K562 (cell line): ENCODE data around the gene C16orf92. TPM values are rescaled to one million over a fixed set of nuclear protein-coding genes. Genes with fewer than 3 reads are reported as not detected.

ENCODE experiments used
- CBFA2T3 ChIP-seq: fragments of 450-650 bp; IDR thresholded peaks from 2 replicates; pipeline ENCODE4 v1.6.1; 2017
- CCNT2 ChIP-seq: IDR thresholded peaks from 2 replicates; pipeline ENCODE4 v1.6.1; 2011; ENCODE audit warnings: borderline replicate concordance, low read depth, mild to moderate bottlenecking, moderate library complexity, mixed read lengths, low read length; ENCODE audit not compliant: insufficient read length; ENCODE audit errors: extremely low read depth
- ETS2 ChIP-seq: IDR thresholded peaks from 2 replicates; pipeline ENCODE4 v1.6.1; 2016; ENCODE audit warnings: borderline replicate concordance, missing genetic modification characterization, mild to moderate bottlenecking, moderate library complexity, missing compliant biosample characterization; ENCODE audit not compliant: poor library complexity, severe bottlenecking
- GATAD2A ChIP-seq: fragments of 450-650 bp; IDR thresholded peaks from 2 replicates; pipeline ENCODE4 v1.6.1; 2017
- JUNB ChIP-seq: fragments of 450-650 bp; formaldehyde crosslinking; conservative IDR thresholded peaks from 2 replicates; pipeline ENCODE4 v1.4.0; 2020; ENCODE audit warnings: mild to moderate bottlenecking
- NR2C2 ChIP-seq, 2 experiments: fragments of 200-800 bp in 1 of 2; sonication (Bioruptor generic) in 1 of 2; sonication (generic) in 1 of 2; formaldehyde crosslinking in 1 of 2; IDR thresholded peaks; 2 replicates each; pipeline versions ENCODE4 v1.6.1 to v1.8.0; 2016 to 2022; ENCODE audit warnings: mild to moderate bottlenecking in 1 of 2, missing compliant biosample characterization in 1 of 2, missing genetic modification characterization in 1 of 2, missing genetic modification reagents in 1 of 2
- PHB2 ChIP-seq: fragments of 450-650 bp; IDR thresholded peaks from 2 replicates; pipeline ENCODE4 v1.6.1; 2017; ENCODE audit warnings: low read depth
- RBBP5 ChIP-seq: fragments of 200-600 bp; sonication (generic); IDR thresholded peaks from 2 replicates; pipeline ENCODE4 v1.6.1; 2012; ENCODE audit warnings: borderline replicate concordance, mild to moderate bottlenecking, low read length, control low read depth, inconsistent platforms; ENCODE audit not compliant: insufficient read depth, poor library complexity, severe bottlenecking
- SIN3A ChIP-seq, 2 experiments: fragments of 150-350 bp in 1 of 2; IDR thresholded peaks; 2 replicates each; pipeline ENCODE4 v1.6.1; 2011 to 2016; ENCODE audit warnings: borderline replicate concordance in 2 of 2, low read depth in 2 of 2, low read length in 2 of 2, mild to moderate bottlenecking in 2 of 2, moderate library complexity in 2 of 2; ENCODE audit not compliant: control insufficient read depth in 1 of 2
- SPI1 ChIP-seq: IDR thresholded peaks from 2 replicates; pipeline ENCODE4 v1.6.1; 2011; ENCODE audit warnings: low read depth, low read length, control low read depth, borderline replicate concordance
- SRSF7 ChIP-seq: fragments of 200-400 bp; formaldehyde crosslinking; optimal IDR thresholded peaks from 2 replicates; pipeline ENCODE3; 2017; ENCODE audit warnings: mild to moderate bottlenecking, low read depth, low read length
- ZNF507 ChIP-seq: conservative IDR thresholded peaks from 2 replicates; pipeline ENCODE4 v1.6.1; 2017; ENCODE audit warnings: missing genetic modification characterization, missing compliant biosample characterization
- polyA plus RNA-seq, 8 experiments: library from polyadenylated mRNA; depleted of rRNA in 4 of 8; stranded (reverse) in 5 of 8; unstranded in 3 of 8; fragments of >200 nt; fragmentation: Nextera tagmentation in 2 of 8; fragmentation: Illumina TruSeq in 1 of 8; extraction: Ambion mirVana in 2 of 8; extraction: Trizol in 1 of 8; gene quantifications; 2 replicates each; pipeline versions ENCODE4 v1.2.1 to v1.2.3, GENCODE V29; 2011 to 2014; ENCODE audit warnings: inconsistent platforms in 1 of 8, missing spikeins in 1 of 8
- total RNA-seq, 7 experiments: library from RNA; depleted of rRNA in 6 of 7; stranded (reverse); fragments of >200 nt in 6 of 7; fragmentation: Illumina TruSeq in 2 of 7; extraction: Trizol in 2 of 7; gene quantifications; 2 replicates each; pipeline versions ENCODE4 v1.2.1 to v1.2.3, GENCODE V29; 2011 to 2021; ENCODE audit warnings: low replicate concordance in 1 of 7
- TF ChIP-seq, protein P1 (sequence below): fragments of 450-650 bp; IDR thresholded peaks from 2 replicates; pipeline ENCODE4 v1.7.1; 2018; ENCODE audit warnings: mild to moderate bottlenecking, low read depth; ENCODE audit not compliant: partially characterized antibody
- TF ChIP-seq, protein P2 (sequence below): fragments of 250-450 bp; sonication (Bioruptor Pico); IDR thresholded peaks from 2 replicates; pipeline ENCODE4 v1.5.1; 2021; ENCODE audit warnings: mild to moderate bottlenecking
- TF ChIP-seq, protein P3 (sequence below): sonication (generic); formaldehyde crosslinking; IDR thresholded peaks from 2 replicates; pipeline ENCODE4 v1.8.0; 2022; ENCODE audit warnings: mild to moderate bottlenecking, low read depth, missing genetic modification reagents
- TF ChIP-seq, protein P4 (sequence below): fragments of 250-450 bp; sonication (Bioruptor Pico); IDR thresholded peaks from 2 replicates; pipeline ENCODE4 v1.5.0; 2021; ENCODE audit warnings: mild to moderate bottlenecking, moderate library complexity

Gene C16orf92
- total and polyA plus RNA-seq, 9 of the 15 experiments (the other 6 are each of a cell fraction or from before 2014, with no cell fraction given), result not detected

DNA sequence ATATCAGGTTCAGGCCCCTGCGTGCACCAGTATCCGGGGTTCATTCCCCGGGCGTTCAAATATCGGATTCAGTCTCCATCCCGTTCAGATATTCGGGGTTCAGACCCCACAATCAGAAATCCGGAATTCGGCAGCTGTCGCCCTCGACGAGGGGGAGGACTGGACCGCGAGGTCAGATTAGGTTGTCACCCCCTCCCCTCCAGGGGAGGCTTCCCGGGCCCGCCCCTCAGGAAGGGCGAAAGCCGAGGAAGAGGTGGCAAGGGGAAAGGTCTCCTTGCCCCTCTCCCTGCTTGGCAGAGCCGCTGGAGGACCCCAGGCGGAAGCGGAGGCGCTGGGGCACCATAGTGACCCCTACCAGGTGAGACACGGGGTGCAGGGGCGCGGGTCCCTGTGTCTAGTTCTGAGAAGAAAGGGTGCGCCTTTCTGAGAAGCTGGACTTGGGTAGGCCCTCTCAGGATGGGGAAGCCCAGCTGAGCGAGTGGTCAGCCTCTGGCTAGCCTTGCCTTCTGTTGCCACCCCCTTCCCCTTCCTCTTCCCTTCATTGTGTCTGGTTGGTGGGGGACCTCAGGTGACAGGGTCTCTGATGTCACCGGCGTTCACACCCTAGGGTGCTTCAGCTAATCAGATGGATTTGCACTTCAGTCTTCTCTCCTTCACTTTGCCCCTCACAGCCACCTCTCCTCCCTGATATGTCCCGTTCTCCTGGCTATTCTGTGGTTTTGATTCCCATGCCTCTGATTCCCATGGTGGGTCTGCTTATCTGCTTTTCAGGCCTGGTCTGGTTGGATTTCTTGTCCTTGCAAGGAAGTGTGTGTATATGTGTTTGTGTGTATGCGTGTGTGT, 48.5 kb upstream of the C16orf92 start (continued):
- TF ChIP-seq ZNF507 (tag) (no peak), SIN3A (IDR thresholded peaks at IDR 0.05; ENCODE audit: borderline replicate concordance in 2 of 2, control insufficient read depth in 1 of 2, low read depth in 2 of 2, low read length in 2 of 2) (0 out of 4 replicates have a peak, but pooled peaks of 1 of the 2 experiments have one; percentile 30), PHB2 (peak; percentile 33; the same call in 1 of the 2 replicates), SPI1 (peak; percentile 32; the same call in 1 of the 2 replicates), GATAD2A (no peak), JUNB (CRISPR knock-in tag) (no peak), RBBP5 (peak; percentile 23), ETS2 (no peak), SRSF7 (no peak), CBFA2T3 (0 out of 2 replicates have a peak, but pooled peaks have one; percentile 35), CCNT2 (no peak), NR2C2 (CRISPR knock-in tag; IDR thresholded peaks at IDR 0.05) (no peak; the same call in 1 of the 2 replicates), NR2C2 (tag; IDR thresholded peaks at IDR 0.05) (0 out of 2 replicates have a peak, but pooled peaks have one; percentile 30)
- TF ChIP-seq, protein P1, sequence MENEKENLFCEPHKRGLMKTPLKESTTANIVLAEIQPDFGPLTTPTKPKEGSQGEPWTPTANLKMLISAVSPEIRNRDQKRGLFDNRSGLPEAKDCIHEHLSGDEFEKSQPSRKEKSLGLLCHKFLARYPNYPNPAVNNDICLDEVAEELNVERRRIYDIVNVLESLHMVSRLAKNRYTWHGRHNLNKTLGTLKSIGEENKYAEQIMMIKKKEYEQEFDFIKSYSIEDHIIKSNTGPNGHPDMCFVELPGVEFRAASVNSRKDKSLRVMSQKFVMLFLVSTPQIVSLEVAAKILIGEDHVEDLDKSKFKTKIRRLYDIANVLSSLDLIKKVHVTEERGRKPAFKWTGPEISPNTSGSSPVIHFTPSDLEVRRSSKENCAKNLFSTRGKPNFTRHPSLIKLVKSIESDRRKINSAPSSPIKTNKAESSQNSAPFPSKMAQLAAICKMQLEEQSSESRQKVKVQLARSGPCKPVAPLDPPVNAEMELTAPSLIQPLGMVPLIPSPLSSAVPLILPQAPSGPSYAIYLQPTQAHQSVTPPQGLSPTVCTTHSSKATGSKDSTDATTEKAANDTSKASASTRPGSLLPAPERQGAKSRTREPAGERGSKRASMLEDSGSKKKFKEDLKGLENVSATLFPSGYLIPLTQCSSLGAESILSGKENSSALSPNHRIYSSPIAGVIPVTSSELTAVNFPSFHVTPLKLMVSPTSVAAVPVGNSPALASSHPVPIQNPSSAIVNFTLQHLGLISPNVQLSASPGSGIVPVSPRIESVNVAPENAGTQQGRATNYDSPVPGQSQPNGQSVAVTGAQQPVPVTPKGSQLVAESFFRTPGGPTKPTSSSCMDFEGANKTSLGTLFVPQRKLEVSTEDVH, result no peak
- TF ChIP-seq, protein P2, sequence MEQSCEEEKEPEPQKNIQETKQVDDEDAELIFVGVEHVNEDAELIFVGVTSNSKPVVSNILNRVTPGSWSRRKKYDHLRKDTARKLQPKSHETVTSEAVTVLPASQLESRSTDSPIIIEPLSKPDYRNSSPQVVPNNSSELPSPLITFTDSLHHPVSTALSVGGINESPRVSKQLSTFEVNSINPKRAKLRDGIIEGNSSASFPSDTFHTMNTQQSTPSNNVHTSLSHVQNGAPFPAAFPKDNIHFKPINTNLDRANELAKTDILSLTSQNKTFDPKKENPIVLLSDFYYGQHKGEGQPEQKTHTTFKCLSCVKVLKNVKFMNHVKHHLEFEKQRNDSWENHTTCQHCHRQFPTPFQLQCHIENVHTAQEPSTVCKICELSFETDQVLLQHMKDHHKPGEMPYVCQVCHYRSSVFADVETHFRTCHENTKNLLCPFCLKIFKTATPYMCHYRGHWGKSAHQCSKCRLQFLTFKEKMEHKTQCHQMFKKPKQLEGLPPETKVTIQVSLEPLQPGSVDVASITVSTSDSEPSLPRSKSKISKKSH (CRISPR knock-in tag), result no peak
- TF ChIP-seq, protein P3, sequence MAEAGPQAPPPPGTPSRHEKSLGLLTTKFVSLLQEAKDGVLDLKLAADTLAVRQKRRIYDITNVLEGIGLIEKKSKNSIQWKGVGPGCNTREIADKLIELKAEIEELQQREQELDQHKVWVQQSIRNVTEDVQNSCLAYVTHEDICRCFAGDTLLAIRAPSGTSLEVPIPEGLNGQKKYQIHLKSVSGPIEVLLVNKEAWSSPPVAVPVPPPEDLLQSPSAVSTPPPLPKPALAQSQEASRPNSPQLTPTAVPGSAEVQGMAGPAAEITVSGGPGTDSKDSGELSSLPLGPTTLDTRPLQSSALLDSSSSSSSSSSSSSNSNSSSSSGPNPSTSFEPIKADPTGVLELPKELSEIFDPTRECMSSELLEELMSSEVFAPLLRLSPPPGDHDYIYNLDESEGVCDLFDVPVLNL (CRISPR knock-in tag), result no peak
- TF ChIP-seq, protein P4, sequence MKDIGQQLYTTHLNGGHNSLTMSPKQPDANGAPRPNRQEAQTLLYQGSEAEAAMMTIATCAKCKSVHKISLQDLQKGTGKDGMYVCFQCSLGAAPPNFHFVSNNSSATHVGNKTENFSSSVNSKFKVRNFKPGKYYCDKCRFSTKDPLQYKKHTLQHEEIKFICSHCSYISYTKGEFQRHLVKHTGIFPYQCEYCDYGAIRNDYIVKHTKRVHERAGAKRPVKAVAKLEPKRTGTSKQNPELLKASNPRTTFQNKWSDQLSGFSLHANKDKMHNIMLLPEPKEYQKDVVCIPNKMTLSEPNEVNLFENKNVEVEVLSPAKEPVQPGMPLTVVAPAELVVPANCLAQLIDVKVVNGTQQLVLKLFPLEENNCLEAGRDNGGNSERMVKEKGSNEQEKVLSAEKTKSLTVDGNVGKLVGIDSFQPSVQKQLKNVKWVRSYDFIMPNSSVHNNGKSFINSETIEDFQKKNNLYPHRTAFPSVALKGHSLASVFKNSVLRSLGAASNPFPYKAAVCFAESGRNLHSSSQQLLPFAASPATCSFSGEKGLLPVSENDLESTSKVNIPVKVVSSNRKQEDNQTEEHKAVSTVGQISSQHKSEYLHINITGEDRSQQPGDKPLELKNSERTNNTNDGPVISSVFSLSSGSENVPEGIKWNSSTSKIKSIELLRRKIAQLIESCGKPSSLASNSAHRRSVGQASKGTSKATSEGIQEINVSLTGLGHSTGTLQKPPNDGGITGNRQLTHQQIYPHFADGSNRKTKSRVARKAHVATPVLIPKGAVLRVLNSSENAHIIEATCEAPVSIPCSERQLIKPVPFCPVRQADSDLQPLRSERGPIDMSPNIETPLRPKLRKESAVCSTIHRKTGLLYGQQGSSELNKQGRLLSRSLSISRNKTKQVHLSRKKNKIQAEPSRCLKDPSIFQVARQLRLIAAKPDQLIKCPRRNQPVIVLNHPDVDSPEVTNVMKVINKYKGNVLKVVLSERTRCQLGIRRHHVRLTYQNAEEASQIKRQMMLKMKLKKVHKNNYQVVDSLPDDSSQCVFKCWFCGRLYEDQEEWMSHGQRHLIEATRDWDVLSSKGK (CRISPR knock-in tag), result no peak
